ENCODE results near the gene TBC1D10A.

Gene TBC1D10A

DNA sequence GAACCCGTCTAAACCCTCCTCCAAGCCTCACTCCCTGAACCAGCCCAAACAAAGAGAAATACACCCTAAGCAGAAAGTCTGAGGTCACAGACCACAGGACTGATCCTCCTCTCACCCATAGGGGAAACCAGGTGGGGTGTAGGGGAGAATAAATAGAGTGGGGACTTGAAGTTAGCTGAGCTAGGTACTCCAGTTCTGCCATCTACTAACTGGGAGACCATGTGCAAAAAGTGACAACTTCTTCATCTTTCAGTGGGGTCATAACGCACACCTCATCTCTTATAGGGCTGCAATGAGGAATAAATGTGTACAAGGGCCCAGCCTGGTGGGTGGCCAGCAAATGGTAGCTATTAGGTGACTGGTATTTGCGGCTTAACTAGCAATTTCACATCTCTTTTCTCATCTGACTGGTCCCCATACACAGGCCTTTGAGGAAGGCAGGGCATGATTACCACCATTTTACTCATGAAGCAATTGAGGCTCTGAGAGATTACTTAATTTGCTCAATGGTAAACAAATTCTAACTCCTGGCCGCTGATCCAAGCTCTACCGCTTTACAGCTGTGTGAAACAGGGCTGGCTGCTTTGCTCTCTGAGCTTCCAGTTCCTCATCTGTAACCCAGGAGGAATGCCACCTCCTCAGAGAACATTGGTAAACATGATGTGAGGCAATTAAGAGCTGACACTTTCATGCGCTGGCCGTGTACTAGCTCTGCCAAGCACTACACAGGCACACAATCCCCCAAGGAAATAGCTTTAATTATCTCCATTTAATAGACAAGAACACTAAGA, 16.6 kb downstream of the TBC1D10A start:
- no peak for DNase-seq (ENCODE audit: low read depth, low spot score)
- H3K36me3 ChIP-seq (ENCODE audit: insufficient read depth, low read length) = no peaks in the 10 kb centered on the region
- H3K9ac ChIP-seq (ENCODE audit: insufficient read length) = no peak overlapping the region
- TF ChIP-seq EZH2 (IDR thresholded peaks at IDR 0.05) (no peak), POLR2AphosphoS5 (IDR thresholded peaks at IDR 0.05; ENCODE audit: borderline replicate concordance, low read depth, low read length) (no peak), FOXP2 (optimal IDR thresholded peaks at IDR 0.05; ENCODE audit: control extremely low read depth, extremely low read length, insufficient read depth) (no peak)
- H3K27ac ChIP-seq = no peak overlapping the region
- no peaks in the 10 kb centered on the region for H3K9me3 ChIP-seq (ENCODE audit: low read depth, low read length)
- no peak overlapping the region for H3K4me3 ChIP-seq

DNA sequence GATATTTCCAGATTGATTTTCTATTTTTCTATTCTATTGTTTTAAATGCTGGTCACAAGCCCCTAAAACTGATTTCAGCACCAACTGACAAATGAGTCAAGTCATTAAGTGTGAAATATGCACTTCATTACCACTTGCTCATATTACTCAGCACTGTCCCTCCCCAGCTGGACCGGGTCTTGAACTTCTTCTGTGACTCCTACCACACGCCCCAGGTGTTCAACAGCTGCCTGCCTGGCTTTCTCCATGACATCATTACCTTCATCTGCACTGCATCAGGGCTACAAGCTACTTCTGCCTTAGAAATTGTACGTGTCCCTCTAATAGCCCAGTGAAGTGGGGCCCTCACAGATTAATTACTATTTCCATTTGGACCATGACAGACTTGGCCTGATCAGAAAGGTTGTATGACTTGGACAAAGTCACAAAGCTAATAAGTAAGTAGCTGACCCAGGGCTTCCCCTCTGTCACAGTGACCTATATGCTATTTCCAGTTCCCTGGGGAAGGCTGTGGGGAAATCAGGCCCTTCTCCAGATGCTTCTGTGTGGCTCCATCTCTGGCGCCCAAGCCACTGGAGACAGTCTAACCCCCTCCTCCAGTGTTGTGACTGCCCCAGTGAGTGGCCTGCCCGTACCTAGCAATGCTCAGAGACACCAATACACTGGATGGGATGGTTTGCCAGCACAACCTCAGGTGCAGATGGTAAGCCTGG, 18.1 kb downstream of the TBC1D10A start:
- no peaks in the 10 kb centered on the region for H3K36me3 ChIP-seq (ENCODE audit: insufficient read depth, low read length)
- H3K9me3 ChIP-seq (ENCODE audit: low read depth, low read length) = no peaks in the 10 kb centered on the region
- H3K9ac ChIP-seq (ENCODE audit: insufficient read length) = no peak overlapping the region
- TF ChIP-seq EZH2 (IDR thresholded peaks at IDR 0.05) (no peak), FOXP2 (optimal IDR thresholded peaks at IDR 0.05; ENCODE audit: control extremely low read depth, extremely low read length, insufficient read depth) (no peak), POLR2AphosphoS5 (IDR thresholded peaks at IDR 0.05; ENCODE audit: borderline replicate concordance, low read depth, low read length) (no peak)
- no peak for DNase-seq (ENCODE audit: low read depth, low spot score)
- H3K4me3 ChIP-seq = no peak overlapping the region
- H3K27ac ChIP-seq = no peak overlapping the region

DNA sequence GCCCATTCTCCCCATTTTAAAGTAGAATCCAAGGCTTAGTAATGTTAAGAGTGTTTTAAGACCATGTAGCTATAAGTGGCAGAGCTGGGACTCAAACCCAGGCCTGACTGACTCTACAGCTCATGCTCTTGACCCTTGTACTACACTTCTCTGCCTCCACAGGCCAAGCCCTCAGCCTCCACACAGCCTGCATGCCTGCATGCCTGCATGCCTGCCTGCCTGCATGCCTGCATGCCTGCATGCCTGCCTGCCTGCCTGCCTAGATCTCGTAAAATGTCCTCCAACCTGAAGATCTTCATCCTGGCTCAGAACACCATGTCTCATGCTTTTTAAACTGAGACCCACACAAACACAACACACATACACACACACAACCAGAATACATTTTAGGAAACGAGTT, 18.6 kb downstream of the TBC1D10A start:
- Histone ChIP-seq H3K9ac (ENCODE audit: insufficient read length) (no peak overlapping the region), H3K27ac (no peak overlapping the region)
- DNase-seq (ENCODE audit: low read depth, low spot score) = no peak

DNA sequence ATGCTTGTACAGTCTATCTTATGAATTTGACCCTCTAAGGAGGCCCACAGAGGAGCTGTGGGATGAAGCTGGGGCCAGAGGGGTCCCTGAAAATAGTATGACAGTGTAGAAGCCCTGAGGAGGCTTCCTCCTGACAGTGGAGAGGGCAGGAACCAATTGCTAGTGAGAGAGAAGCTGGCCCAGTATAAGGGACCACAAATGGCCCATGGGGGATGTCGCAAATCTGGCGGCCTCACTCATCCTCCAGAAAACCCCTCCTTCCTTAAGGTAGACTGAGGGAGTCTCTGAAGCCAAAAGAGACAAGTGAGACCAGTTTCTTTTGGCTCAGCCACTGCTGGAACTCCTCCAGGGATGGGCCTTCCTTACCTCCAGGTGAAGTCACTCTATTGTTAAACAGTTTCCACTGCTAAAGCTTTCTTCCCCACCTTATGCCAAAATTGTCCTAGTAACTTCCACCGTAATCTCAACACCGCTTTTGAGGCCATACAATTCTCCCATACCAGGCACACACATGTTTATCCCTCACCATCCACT, 19.6 kb downstream of the TBC1D10A start:
- H3K27ac ChIP-seq = no peak overlapping the region
- TF ChIP-seq EZH2 (IDR thresholded peaks at IDR 0.05) = no peak
- no peak for TF ChIP-seq POLR2AphosphoS5 (IDR thresholded peaks at IDR 0.05; ENCODE audit: borderline replicate concordance, low read depth, low read length)
- TF ChIP-seq FOXP2 (optimal IDR thresholded peaks at IDR 0.05; ENCODE audit: control extremely low read depth, extremely low read length, insufficient read depth) = no peak
- H3K9ac ChIP-seq (ENCODE audit: insufficient read length) = no peak overlapping the region
- H3K4me3 ChIP-seq = no peak overlapping the region
- H3K9me3 ChIP-seq (ENCODE audit: low read depth, low read length) = no peaks in the 10 kb centered on the region
- H3K36me3 ChIP-seq (ENCODE audit: insufficient read depth, low read length) = no peaks in the 10 kb centered on the region
- no peak for DNase-seq (ENCODE audit: low read depth, low spot score)

More for the DNA sequence above, 18.6 kb downstream of the TBC1D10A start:
- Histone ChIP-seq H3K4me3 (no peak overlapping the region), H3K9me3 (ENCODE audit: low read depth, low read length) (no peaks in the 10 kb centered on the region), H3K36me3 (ENCODE audit: insufficient read depth, low read length) (no peaks in the 10 kb centered on the region)
- TF ChIP-seq POLR2AphosphoS5 (IDR thresholded peaks at IDR 0.05; ENCODE audit: borderline replicate concordance, low read depth, low read length) (no peak), EZH2 (IDR thresholded peaks at IDR 0.05) (no peak), FOXP2 (optimal IDR thresholded peaks at IDR 0.05; ENCODE audit: control extremely low read depth, extremely low read length, insufficient read depth) (no peak)

DNA sequence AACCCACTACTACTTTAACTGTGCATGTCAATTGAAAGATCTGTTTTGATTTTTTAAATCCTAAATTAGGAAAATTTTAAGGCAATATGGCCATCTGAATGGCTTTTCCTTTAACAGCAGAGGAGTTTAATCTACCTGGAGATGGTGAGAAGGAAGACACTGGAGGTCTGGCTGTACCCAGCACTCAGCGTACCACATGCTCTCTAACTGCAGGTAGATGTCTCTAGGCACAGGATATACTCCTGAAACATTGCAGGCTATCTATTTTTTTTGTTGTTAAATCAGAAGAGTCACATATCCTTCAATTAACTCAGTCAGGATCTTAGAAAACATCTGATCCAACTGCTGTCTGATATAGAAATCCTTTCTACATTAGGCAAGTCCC, 20.1 kb downstream of the TBC1D10A start:
- H3K36me3 ChIP-seq (ENCODE audit: insufficient read depth, low read length) = no peaks in the 10 kb centered on the region
- no peak overlapping the region for H3K9ac ChIP-seq (ENCODE audit: insufficient read length)
- no peak overlapping the region for H3K27ac ChIP-seq
- H3K9me3 ChIP-seq (ENCODE audit: low read depth, low read length) = no peaks in the 10 kb centered on the region
- TF ChIP-seq POLR2AphosphoS5 (IDR thresholded peaks at IDR 0.05; ENCODE audit: borderline replicate concordance, low read depth, low read length) (no peak), FOXP2 (optimal IDR thresholded peaks at IDR 0.05; ENCODE audit: control extremely low read depth, extremely low read length, insufficient read depth) (no peak), EZH2 (IDR thresholded peaks at IDR 0.05) (no peak)
- no peak overlapping the region for H3K4me3 ChIP-seq
- no peak for DNase-seq (ENCODE audit: low read depth, low spot score)

DNA sequence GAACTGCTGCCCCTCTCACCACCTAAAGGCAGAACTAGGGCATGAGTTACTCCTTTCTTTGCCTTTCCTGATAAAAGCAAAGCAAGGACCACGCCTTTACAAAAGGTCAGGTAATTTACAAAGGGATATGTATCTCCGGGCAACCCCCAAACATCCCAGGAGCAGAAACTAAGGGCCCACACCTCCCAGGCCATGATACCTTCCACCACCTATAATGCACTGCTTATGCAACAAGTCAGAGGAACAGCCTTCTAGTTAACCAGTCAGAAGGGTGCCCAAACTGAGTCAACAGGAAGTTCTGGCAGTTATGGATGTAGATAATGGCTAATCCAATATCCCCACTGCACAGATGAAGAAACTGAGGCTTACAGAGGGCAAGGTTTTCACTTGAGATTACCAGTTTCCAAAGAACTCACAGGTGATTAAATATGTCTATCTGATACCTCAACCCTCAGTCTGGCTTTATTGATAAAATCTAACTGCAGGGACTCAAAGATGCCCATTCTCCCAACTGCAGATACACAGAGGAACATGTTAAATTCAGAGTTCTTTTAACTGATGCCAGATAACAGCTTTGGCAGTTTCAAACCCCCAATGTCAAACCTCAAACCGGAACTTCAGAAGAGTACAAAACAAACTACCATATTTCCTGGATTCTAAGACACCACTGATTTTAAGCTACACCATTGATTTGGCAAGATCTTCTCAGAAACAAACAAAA, 20.7 kb downstream of the TBC1D10A start:
- no peak for DNase-seq (ENCODE audit: low read depth, low spot score)
- H3K9me3 ChIP-seq (ENCODE audit: low read depth, low read length) = no peaks in the 10 kb centered on the region
- H3K36me3 ChIP-seq (ENCODE audit: insufficient read depth, low read length) = no peaks in the 10 kb centered on the region
- H3K4me3 ChIP-seq = no peak overlapping the region
- H3K9ac ChIP-seq (ENCODE audit: insufficient read length) = no peak overlapping the region
- H3K27ac ChIP-seq = no peak overlapping the region
- TF ChIP-seq FOXP2 (optimal IDR thresholded peaks at IDR 0.05; ENCODE audit: control extremely low read depth, extremely low read length, insufficient read depth) = no peak
- no peak for TF ChIP-seq EZH2 (IDR thresholded peaks at IDR 0.05)
- no peak for TF ChIP-seq POLR2AphosphoS5 (IDR thresholded peaks at IDR 0.05; ENCODE audit: borderline replicate concordance, low read depth, low read length)

DNA sequence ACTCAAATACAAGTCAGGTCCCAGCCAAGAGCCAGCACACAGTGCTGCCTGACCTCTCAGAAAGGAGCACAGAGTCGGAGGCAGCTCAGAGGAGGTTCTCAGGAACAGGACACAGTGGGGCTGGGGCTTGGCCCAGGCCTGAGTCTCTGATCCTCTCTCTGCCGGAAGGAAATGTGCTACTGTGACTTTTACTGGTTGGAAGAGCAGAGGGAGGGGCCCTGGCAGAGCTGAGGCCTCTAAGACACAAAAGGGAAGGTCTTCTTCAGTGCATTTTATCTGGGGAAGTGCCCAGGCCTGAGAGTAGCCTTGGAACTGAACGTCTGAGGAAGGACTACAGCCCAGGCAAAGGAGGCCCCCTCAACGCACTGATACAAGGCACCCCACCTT, 21.2 kb downstream of the TBC1D10A start:
- TF ChIP-seq FOXP2 (optimal IDR thresholded peaks at IDR 0.05; ENCODE audit: control extremely low read depth, extremely low read length, insufficient read depth) (no peak), POLR2AphosphoS5 (IDR thresholded peaks at IDR 0.05; ENCODE audit: borderline replicate concordance, low read depth, low read length) (no peak), EZH2 (IDR thresholded peaks at IDR 0.05) (no peak)
- Histone ChIP-seq H3K36me3 (ENCODE audit: insufficient read depth, low read length) (no peaks in the 10 kb centered on the region), H3K9ac (ENCODE audit: insufficient read length) (no peak overlapping the region), H3K4me3 (no peak overlapping the region), H3K27ac (no peak overlapping the region), H3K9me3 (ENCODE audit: low read depth, low read length) (no peaks in the 10 kb centered on the region)
- DNase-seq (ENCODE audit: low read depth, low spot score) = no peak
